Neural cell (in vitro differentiated cells): ENCODE measurements around the gene TULP4. TPM values are rescaled to one million over a fixed set of nuclear protein-coding genes. Genes with fewer than 3 reads are reported as not detected.

ENCODE experiments used
- H2AFZ ChIP-seq: fragments of 200-600, 300-800 bp; sonication (generic), shearing (Covaris generic); 2 replicates; pipeline ENCODE4 v1.6.0; 2014; ENCODE audit warnings: low read depth, mild to moderate bottlenecking, antibody characterized with exemption, low read length, moderate library complexity
- H3F3A ChIP-seq: fragments of 200-600 bp; shearing (Covaris generic); 2 replicates; pipeline ENCODE4 v1.6.1; 2016; ENCODE audit warnings: mild to moderate bottlenecking, moderate library complexity, mixed read lengths, antibody characterized with exemption, low read length; ENCODE audit not compliant: insufficient read depth, poor library complexity, severe bottlenecking
- H3K27ac ChIP-seq: fragments of 200-600, 300-800 bp; sonication (generic), shearing (Covaris generic); 2 replicates; pipeline ENCODE4 v1.5.1; 2014; ENCODE audit warnings: mild to moderate bottlenecking, low read length, moderate library complexity
- H3K27me3 ChIP-seq: fragments of 300-800, 200-600 bp; sonication (generic), shearing (Covaris generic); 2 replicates; pipeline ENCODE4 v1.6.0; 2014; ENCODE audit warnings: mild to moderate bottlenecking, low read depth, low read length, moderate library complexity; ENCODE audit not compliant: insufficient read depth
- H3K36me3 ChIP-seq: fragments of 300-800, 200-600 bp; sonication (generic), shearing (Covaris generic); 2 replicates; pipeline ENCODE4 v1.5.1; 2014; ENCODE audit warnings: mild to moderate bottlenecking, antibody characterized with exemption, low read length, moderate library complexity; ENCODE audit not compliant: insufficient read depth
- H3K4me2 ChIP-seq: fragments of 300-800, 200-600 bp; sonication (generic), shearing (Covaris generic); 2 replicates; pipeline ENCODE4 v1.6.0; 2014; ENCODE audit warnings: mild to moderate bottlenecking, low read length
- H3K4me3 ChIP-seq: fragments of 300-800, 200-600 bp; sonication (generic), shearing (Covaris generic); 2 replicates; pipeline ENCODE4 v1.5.1; 2014; ENCODE audit warnings: mild to moderate bottlenecking, low read length, moderate library complexity
- H3K79me2 ChIP-seq: fragments of 200-600 bp; shearing (Covaris generic); replicated peaks from 2 replicates; pipeline ENCODE4 v1.6.0; 2014; ENCODE audit warnings: mild to moderate bottlenecking, low read length, moderate library complexity; ENCODE audit not compliant: insufficient read depth
- H3K9ac ChIP-seq: fragments of 300-800, 200-600 bp; sonication (generic), shearing (Covaris generic); 2 replicates; pipeline ENCODE4 v1.6.1; 2016; ENCODE audit warnings: mild to moderate bottlenecking, low read length, mixed read lengths
- H3K9me2 ChIP-seq: fragments of 200-600 bp; shearing (Covaris generic); 2 replicates; pipeline ENCODE4 v1.6.1; 2016; ENCODE audit warnings: mild to moderate bottlenecking, low read length, mixed read lengths; ENCODE audit not compliant: insufficient read depth
- H3K9me3 ChIP-seq: fragments of 200-600, 300-800 bp; sonication (generic), shearing (Covaris generic); 2 replicates; pipeline ENCODE4 v1.6.1; 2016; ENCODE audit warnings: mild to moderate bottlenecking, mixed run types, low read length, moderate library complexity, mixed read lengths
- H4K20me1 ChIP-seq: fragments of 200-600 bp; shearing (Covaris generic); 2 replicates; pipeline ENCODE4 v1.6.1; 2016; ENCODE audit warnings: mild to moderate bottlenecking, mixed run types; ENCODE audit not compliant: insufficient read depth
- CTCF ChIP-seq: fragments of 450-650 bp; IDR thresholded peaks from 2 replicates; pipeline ENCODE4 v1.5.1; 2014; ENCODE audit warnings: antibody characterized with exemption, mild to moderate bottlenecking, moderate library complexity; ENCODE audit not compliant: poor library complexity, severe bottlenecking
- EP300 ChIP-seq: fragments of 450-650 bp; conservative IDR thresholded peaks from 2 replicates; pipeline ENCODE4 v1.6.1; 2014; ENCODE audit warnings: antibody characterized with exemption, mild to moderate bottlenecking, moderate library complexity; ENCODE audit not compliant: poor library complexity, severe bottlenecking
- EZH2 ChIP-seq: fragments of 200-600, 300-800 bp; shearing (Covaris generic), sonication (generic); IDR thresholded peaks from 2 replicates; pipeline ENCODE4 v1.6.1; 2014; ENCODE audit warnings: antibody characterized with exemption, low read length, borderline replicate concordance, mild to moderate bottlenecking; ENCODE audit not compliant: insufficient read depth, poor library complexity, severe bottlenecking
- MXI1 ChIP-seq: fragments of 450-650 bp; conservative IDR thresholded peaks from 2 replicates; pipeline ENCODE4 v1.6.1; 2014; ENCODE audit warnings: antibody characterized with exemption, mild to moderate bottlenecking; ENCODE audit not compliant: poor library complexity, severe bottlenecking
- POLR2AphosphoS5 ChIP-seq: IDR thresholded peaks from 2 replicates; pipeline ENCODE4 v1.6.1; 2012
- RAD21 ChIP-seq: fragments of 450-650 bp; conservative IDR thresholded peaks from 2 replicates; pipeline ENCODE4 v1.6.1; 2014; ENCODE audit warnings: antibody characterized with exemption, mild to moderate bottlenecking, moderate library complexity
- REST ChIP-seq: IDR thresholded peaks from 2 replicates; pipeline ENCODE4 v1.6.1; 2012; ENCODE audit warnings: borderline replicate concordance
- SMC3 ChIP-seq: fragments of 450-650 bp; conservative IDR thresholded peaks from 2 replicates; pipeline ENCODE4 v1.6.1; 2014; ENCODE audit warnings: antibody characterized with exemption, mild to moderate bottlenecking, moderate library complexity; ENCODE audit not compliant: poor library complexity
- TAF1 ChIP-seq: IDR thresholded peaks from 2 replicates; pipeline ENCODE4 v1.6.1; 2012; ENCODE audit warnings: low read depth
- polyA plus RNA-seq: library from polyadenylated mRNA; depleted of rRNA; stranded (reverse); fragments of >200 nt; gene quantifications from 2 replicates; pipeline ENCODE4 v1.2.3, GENCODE V29; 2014

Gene TULP4
- polyA plus RNA-seq, 1 donor from 2014 or later: 30.6 TPM

DNA sequence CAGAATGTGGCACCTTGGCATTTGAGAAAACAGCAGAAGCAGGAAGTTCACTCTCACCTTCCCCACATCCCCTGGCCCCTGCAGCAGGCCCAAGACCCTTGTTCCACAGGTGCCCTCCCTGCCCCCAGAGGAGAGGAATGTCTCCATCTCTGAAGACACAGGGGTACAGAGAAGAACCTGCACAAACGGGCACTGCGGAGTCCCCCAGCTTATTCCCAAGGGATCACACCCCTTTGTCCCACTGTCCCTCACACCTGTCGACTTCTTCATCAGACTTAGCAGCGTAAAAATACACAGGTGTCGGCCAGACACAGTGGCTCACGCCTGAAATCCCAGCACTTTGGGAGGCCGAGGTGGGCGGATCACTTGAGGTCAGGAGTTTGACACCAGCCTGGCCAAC, 204.8 kb downstream of the TULP4 start:
- Histone ChIP-seq H3K27me3 (no peaks in the 10 kb centered on the region), H3K9me2 (no peaks in the 10 kb centered on the region), H3K9ac (no peak overlapping the region), H3K4me3 (no peak overlapping the region), H2AFZ (no peak overlapping the region), H3K79me2 (no peaks in the 10 kb centered on the region), H4K20me1 (no peaks in the 10 kb centered on the region), H3K27ac (no peak overlapping the region), H3K4me2 (no peak overlapping the region), H3K36me3 (no peaks in the 10 kb centered on the region), H3F3A (no peaks in the 10 kb centered on the region), H3K9me3 (no peaks in the 10 kb centered on the region)
- TF ChIP-seq SMC3 (no peak), MXI1 (no peak), CTCF (no peak), RAD21 (no peak), REST (no peak), TAF1 (no peak), EP300 (no peak), EZH2 (no peak), POLR2AphosphoS5 (no peak)

- Histone ChIP-seq H3K9me2 (no peaks in the 10 kb centered on the region), H3K27me3 (no peaks in the 10 kb centered on the region), H3K4me2 (no peak overlapping the region), H3K36me3 (no peaks in the 10 kb centered on the region), H3K4me3 (no peak overlapping the region), H3K9ac (no peak overlapping the region), H3K27ac (no peak overlapping the region), H4K20me1 (no peaks in the 10 kb centered on the region), H2AFZ (no peak overlapping the region), H3K9me3 (no peaks in the 10 kb centered on the region), H3F3A (no peaks in the 10 kb centered on the region), H3K79me2 (no peaks in the 10 kb centered on the region)
- TF ChIP-seq REST (no peak), MXI1 (no peak), TAF1 (no peak), EZH2 (no peak), SMC3 (no peak), POLR2AphosphoS5 (no peak), RAD21 (no peak), CTCF (no peak), EP300 (no peak)
Observed at GRCh38 chr6:158517581-158517980, 205.3 kb downstream of the TULP4 start.
